Glutamatergic neuron (in vitro differentiated cells): ENCODE results near the gene PPP1R15A. TPM values are rescaled to one million over a fixed set of nuclear protein-coding genes. Genes with fewer than 3 reads are reported as not detected.
"Not testable (repeated sequence)": the region's sequence is repeated elsewhere in the genome, so short reads cannot be mapped to it uniquely, and the experiment has no call there.

Source experiments
- DNase-seq: peaks from one replicate; pipeline ENCODE4 v3.0.0; 2022
- H3K27ac Mint-ChIP-seq: one replicate; pipeline ENCODE4 v1.8.0; 2020; ENCODE audit warnings: mild to moderate bottlenecking, mixed read lengths, inconsistent platforms; ENCODE audit not compliant: unreplicated experiment
- H3K27me3 Mint-ChIP-seq: one replicate; pipeline ENCODE4 v1.8.0; 2020; ENCODE audit warnings: mild to moderate bottlenecking, moderate library complexity, mixed read lengths, inconsistent platforms; ENCODE audit not compliant: unreplicated experiment
- H3K36me3 Mint-ChIP-seq: one replicate; pipeline ENCODE4 v1.8.0; 2020; ENCODE audit warnings: mild to moderate bottlenecking, mixed read lengths, inconsistent platforms; ENCODE audit not compliant: unreplicated experiment
- H3K4me1 Mint-ChIP-seq: one replicate; pipeline ENCODE4 v1.8.0; 2020; ENCODE audit warnings: mild to moderate bottlenecking, low read depth, mixed read lengths, inconsistent platforms; ENCODE audit not compliant: unreplicated experiment
- H3K4me3 Mint-ChIP-seq: one replicate; pipeline ENCODE4 v1.8.0; 2020; ENCODE audit warnings: mild to moderate bottlenecking, mixed read lengths, inconsistent platforms; ENCODE audit not compliant: unreplicated experiment
- H3K9me3 Mint-ChIP-seq: one replicate; pipeline ENCODE4 v1.8.0; 2020; ENCODE audit warnings: mild to moderate bottlenecking, moderate library complexity, mixed read lengths, inconsistent platforms; ENCODE audit not compliant: unreplicated experiment
- CTCF ChIP-seq: fragments of 200-600 bp; sonication (generic); IDR thresholded peaks from one replicate; pipeline ENCODE4 v1.5.0; 2021; ENCODE audit not compliant: partially characterized antibody, unreplicated experiment
- total RNA-seq: library from RNA; stranded (reverse); fragmentation: NEBNext Ultra II Directional; extraction: Animal tissue kit (Norgen Biotek cat#: 25700); gene quantifications from one replicate; pipeline ENCODE4 v1.2.1, GENCODE V29; 2021; ENCODE audit not compliant: unreplicated experiment

PPP1R15A gene
- total RNA-seq, 1 donor from 2014 or later = 106 TPM

GRCh38 chr19:48866692-48867091 lies 5.5 kb upstream of the PPP1R15A start:
- Mint-ChIP-seq H3K4me3 (peak overlapping the region; percentile 57), H3K27ac (peak overlapping the region; percentile 55), H3K27me3 (peaks cover 9% of the 10 kb centered on the region), H3K9me3 (peaks cover 6% of the 10 kb centered on the region), H3K4me1 (peaks cover 9% of the 10 kb centered on the region), H3K36me3 (no peaks in the 10 kb centered on the region)
- no peak for DNase-seq
- no peak for TF ChIP-seq CTCF

GRCh38 chr19:48867123-48867745 lies 5.0 kb upstream of the PPP1R15A start:
- Mint-ChIP-seq H3K9me3 (peaks cover 10% of the 10 kb centered on the region), H3K27ac (peak overlapping the region; percentile 55), H3K27me3 (peaks cover 12% of the 10 kb centered on the region), H3K36me3 (no peaks in the 10 kb centered on the region), H3K4me3 (peak overlapping the region; percentile 57), H3K4me1 (peaks cover 10% of the 10 kb centered on the region)
- DNase-seq = no peak
- TF ChIP-seq CTCF = no peak

- Mint-ChIP-seq H3K4me3 (no peak overlapping the region), H3K27me3 (peaks cover 13% of the 10 kb centered on the region), H3K36me3 (no peaks in the 10 kb centered on the region), H3K9me3 (peaks cover 14% of the 10 kb centered on the region), H3K4me1 (peaks cover 10% of the 10 kb centered on the region), H3K27ac (no peak overlapping the region)
- no peak for DNase-seq
- no peak for TF ChIP-seq CTCF
Observed at GRCh38 chr19:48867746-48868113, 4.5 kb upstream of the PPP1R15A start.

GRCh38 chr19:48868114-48868886 lies 3.9 kb upstream of the PPP1R15A start, which contains the start of gene PLEKHA4:
Gene PLEKHA4 (minus strand): TSS chr19:48868617. CDS start chr19:48867620, 997 bp downstream.
- peak within 1 kb of the TSS; percentile 20 for H3K27ac Mint-ChIP-seq
- peaks cover 20% of the 10 kb centered on the region for H3K9me3 Mint-ChIP-seq
- TF ChIP-seq CTCF = no peak
- peaks cover 11% of the 10 kb centered on the region for H3K27me3 Mint-ChIP-seq
- peaks cover 2% of the 10 kb centered on the region for H3K36me3 Mint-ChIP-seq
- DNase-seq = peak; percentile 36
- H3K4me3 Mint-ChIP-seq = peak within 1 kb of the TSS; percentile 69
- peaks cover 11% of the 10 kb centered on the region for H3K4me1 Mint-ChIP-seq

- Mint-ChIP-seq H3K27me3 (peaks cover 7% of the 10 kb centered on the region), H3K9me3 (peaks cover 30% of the 10 kb centered on the region), H3K27ac (no peak overlapping the region), H3K4me3 (no peak overlapping the region), H3K36me3 (peaks cover 13% of the 10 kb centered on the region), H3K4me1 (peaks cover 23% of the 10 kb centered on the region)
- TF ChIP-seq CTCF = no peak
- no peak for DNase-seq
Observed at GRCh38 chr19:48870048-48870447, 2.2 kb upstream of the PPP1R15A start.

GRCh38 chr19:48871471-48872181 lies 595 bp upstream of the PPP1R15A start:
- Mint-ChIP-seq H3K27me3 (peaks cover 13% of the 10 kb centered on the region), H3K9me3 (peaks cover 32% of the 10 kb centered on the region), H3K27ac (peak overlapping the region; percentile 100), H3K4me3 (peak overlapping the region; percentile 99), H3K4me1 (peaks cover 28% of the 10 kb centered on the region), H3K36me3 (peaks cover 19% of the 10 kb centered on the region)
- not testable (repeated sequence) for DNase-seq
